Measurements from ENCODE around the gene CHRNA3.
"Not testable (repeated sequence)": the region's sequence is repeated elsewhere in the genome, so short reads cannot be mapped to it uniquely, and the experiment has no call there.

The CHRNA3 gene

GRCh38 chr15:78563092-78563491 lies 57.7 kb downstream of the CHRNA3 start:
- no peak for DNase-seq (ENCODE audit: low spot score)
- no peak for FAIRE-seq

- DNase-seq (ENCODE audit: low spot score) (no peak), FAIRE-seq (no peak)
Observed at GRCh38 chr15:78561490-78561889, 59.3 kb downstream of the CHRNA3 start.

GRCh38 chr15:78560201-78560600 lies 60.6 kb downstream of the CHRNA3 start:
- FAIRE-seq; DNase-seq (ENCODE audit: low spot score): not testable (repeated sequence)

- no peak for FAIRE-seq
- no peak for DNase-seq (ENCODE audit: low spot score)
Observed at GRCh38 chr15:78552597-78552996, 68.2 kb downstream of the CHRNA3 start.

GRCh38 chr15:78551902-78552301 lies 68.9 kb downstream of the CHRNA3 start:
- FAIRE-seq (no peak), DNase-seq (ENCODE audit: low spot score) (no peak)

DNA sequence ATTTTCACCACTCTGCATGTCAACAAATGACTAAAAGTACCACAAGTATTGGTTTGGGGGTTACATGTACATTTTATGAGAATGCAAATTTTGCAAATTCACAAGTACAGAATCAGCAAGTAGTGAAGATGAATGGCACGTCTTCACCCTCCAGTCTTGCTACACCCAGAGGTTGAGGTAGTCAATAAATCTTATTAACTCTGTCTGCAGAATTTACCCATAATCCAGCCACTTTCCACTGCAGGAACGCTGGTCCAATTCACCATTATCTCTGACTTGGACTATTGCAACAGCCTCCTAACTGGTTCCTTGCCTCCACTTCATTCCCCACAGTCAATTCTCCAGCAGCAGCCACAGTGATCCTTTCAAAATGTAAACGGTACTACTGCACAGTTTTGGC lies 70.0 kb downstream of the CHRNA3 start:
- DNase-seq (ENCODE audit: low spot score) (no peak), FAIRE-seq (no peak)

- no peak for DNase-seq (ENCODE audit: low spot score)
- FAIRE-seq = no peak
Observed at GRCh38 chr15:78550194-78550593, 70.6 kb downstream of the CHRNA3 start.

Data from urothelium cell line (cell line).